Stomach smooth muscle (tissue), 2 donors: ENCODE results near the gene TRAM2.
A peak's percentile ranks its signal among the peaks of the same experiment; 100 is the strongest.

Experiments used
- H3K27ac ChIP-seq: one replicate; pipeline ENCODE4 v1.7.0; 2013; ENCODE audit warnings: mild to moderate bottlenecking, low read length, inconsistent platforms
- H3K27me3 ChIP-seq, 2 donors: one replicate each; pipeline ENCODE4 v1.7.0; 2013; ENCODE audit warnings: low read length in 2 of 2; ENCODE audit not compliant: insufficient read depth in 2 of 2, control insufficient read depth in 1 of 2
- H3K36me3 ChIP-seq, 2 donors: one replicate each; pipeline ENCODE4 v1.7.0; 2013; ENCODE audit warnings: low read length in 2 of 2; ENCODE audit not compliant: control insufficient read depth in 2 of 2, insufficient read depth in 2 of 2
- H3K4me1 ChIP-seq: one replicate; pipeline ENCODE4 v1.7.0; 2013; ENCODE audit warnings: low read length; ENCODE audit not compliant: control insufficient read depth, insufficient read depth
- H3K4me3 ChIP-seq, 2 donors: one replicate each; pipeline ENCODE4 v1.7.0; 2013; ENCODE audit warnings: low read length in 2 of 2
- H3K9ac ChIP-seq, 2 donors: one replicate each; pipeline ENCODE4 v1.7.0; 2013; ENCODE audit warnings: low read length in 2 of 2, mild to moderate bottlenecking in 1 of 2
- H3K9me3 ChIP-seq, 2 donors: one replicate each; pipeline ENCODE4 v1.7.0; 2013; ENCODE audit warnings: low read length in 2 of 2; ENCODE audit not compliant: control insufficient read depth in 2 of 2
- donor health status: healthy.
- donor health status: Pancreatic carcinoma.

Gene TRAM2

DNA sequence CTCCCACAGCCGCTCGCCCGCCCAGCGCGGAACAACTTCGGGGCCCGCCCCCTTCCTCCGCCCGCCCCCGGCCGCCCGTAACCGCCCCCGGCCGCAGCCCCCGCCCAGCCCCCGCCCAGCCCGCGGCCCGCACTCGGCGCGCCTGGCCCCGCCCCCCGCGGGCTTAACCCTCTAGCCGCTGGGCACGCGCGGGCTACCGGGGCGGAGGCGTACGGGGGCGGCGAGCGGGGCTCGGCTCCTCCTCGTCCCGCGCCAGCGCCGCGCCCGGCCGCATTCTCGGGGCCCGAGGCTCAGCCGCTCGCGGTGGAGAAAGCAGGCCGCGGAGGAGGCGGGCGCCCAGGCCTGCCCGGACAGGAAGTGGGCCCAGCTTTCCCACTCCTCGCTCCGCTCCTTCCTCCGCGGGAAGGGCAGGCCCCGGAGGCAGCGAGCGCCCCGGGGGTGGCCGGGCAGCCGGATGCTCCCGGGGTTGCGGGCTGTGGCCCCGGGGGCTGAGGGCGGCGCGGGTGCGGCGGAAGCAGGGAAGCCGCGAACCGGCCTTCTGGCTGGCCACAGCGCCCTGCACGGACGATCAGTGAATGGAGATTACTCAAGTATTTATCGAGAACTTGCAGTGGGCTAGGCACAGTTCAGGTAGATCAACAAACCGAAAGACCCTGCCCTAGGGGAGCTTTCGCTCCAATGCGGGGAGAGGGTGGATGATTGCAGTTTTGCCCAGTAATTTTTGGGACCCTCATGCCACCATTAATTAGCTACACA, at the start of gene TRAM2:
TRAM2 (minus strand) TSS at position 39 of the 756 bp plus-strand sequence. CDS start 145 bp downstream, outside the sequence.
- Histone ChIP-seq H3K4me1 (peaks cover 43% of the 10 kb centered on the region), H3K9ac (peak within 1 kb of the TSS; percentile 97 to 99), H3K9me3 (no peaks in the 10 kb centered on the region), H3K27me3 (no peaks in the 10 kb centered on the region), H3K4me3 (peak within 1 kb of the TSS; percentile 89 to 94), H3K36me3 (peaks cover 0 to 2% of the 10 kb centered on the region in 2 donors), H3K27ac (peak within 1 kb of the TSS; percentile 94)

- no peaks in the 10 kb centered on the region for H3K27me3 ChIP-seq
- no peaks in the 10 kb centered on the region for H3K36me3 ChIP-seq
- no peak overlapping the region for H3K4me3 ChIP-seq
- no peaks in the 10 kb centered on the region for H3K9me3 ChIP-seq
- no peaks in the 10 kb centered on the region for H3K4me1 ChIP-seq
- no peak overlapping the region for H3K27ac ChIP-seq
- no peak overlapping the region for H3K9ac ChIP-seq
Measured at GRCh38 chr6:52622810-52623209, 46.0 kb upstream of the TRAM2 start.

- Histone ChIP-seq H3K27ac (no peak overlapping the region), H3K9me3 (no peaks in the 10 kb centered on the region), H3K27me3 (no peaks in the 10 kb centered on the region), H3K36me3 (no peaks in the 10 kb centered on the region), H3K4me3 (no peak overlapping the region), H3K4me1 (no peaks in the 10 kb centered on the region), H3K9ac (no peak overlapping the region)
Measured at GRCh38 chr6:52621631-52622030, 44.8 kb upstream of the TRAM2 start.

- H3K9me3 ChIP-seq: no peaks in the 10 kb centered on the region
- no peaks in the 10 kb centered on the region for H3K36me3 ChIP-seq
- H3K27ac ChIP-seq: no peak overlapping the region
- H3K4me1 ChIP-seq: no peaks in the 10 kb centered on the region
- no peak overlapping the region for H3K9ac ChIP-seq
- H3K4me3 ChIP-seq: no peak overlapping the region
- H3K27me3 ChIP-seq: no peaks in the 10 kb centered on the region
Measured at GRCh38 chr6:52620906-52621190, 44.0 kb upstream of the TRAM2 start.

DNA sequence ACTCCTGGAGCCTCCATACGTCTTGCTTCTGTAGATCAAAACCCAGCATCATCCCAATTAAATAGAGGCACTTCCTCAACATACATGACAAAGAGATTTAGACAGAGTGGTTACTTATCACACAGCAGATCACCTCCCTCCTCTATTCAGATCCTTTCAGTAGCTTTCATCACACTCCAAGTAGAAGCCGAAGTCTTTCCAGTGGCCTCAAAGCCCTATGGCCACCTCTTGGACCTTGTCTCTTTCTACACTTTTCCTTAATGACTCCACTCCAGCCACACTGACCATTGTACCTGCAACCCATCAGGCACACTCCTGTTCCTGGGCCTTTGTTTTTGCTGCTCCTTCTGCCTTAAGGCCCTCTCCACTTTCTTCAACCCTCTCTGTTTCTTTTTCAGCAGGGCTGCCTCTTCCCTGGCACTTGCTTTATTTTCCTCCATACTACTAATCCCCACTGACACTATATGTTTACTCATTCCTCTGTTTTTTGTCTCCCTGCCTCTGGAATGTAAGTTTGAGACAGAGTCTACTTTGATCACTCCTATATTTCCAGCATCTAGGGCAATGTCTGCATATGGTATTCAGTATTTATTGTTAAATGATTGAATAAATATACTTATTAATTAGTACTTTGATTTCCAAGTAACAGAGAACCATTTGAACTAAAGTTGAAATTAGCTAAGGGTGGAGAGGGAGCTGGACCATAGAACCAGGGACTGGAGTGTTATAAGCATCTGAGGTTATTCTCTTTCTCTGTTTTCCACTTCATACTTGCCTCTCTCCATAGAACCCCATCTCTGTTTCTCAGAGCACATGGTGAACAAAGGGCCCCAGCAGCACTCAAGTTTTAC, 43.4 kb upstream of the TRAM2 start:
- Histone ChIP-seq H3K27ac (no peak overlapping the region), H3K4me1 (no peaks in the 10 kb centered on the region), H3K27me3 (no peaks in the 10 kb centered on the region), H3K4me3 (no peak overlapping the region), H3K9ac (no peak overlapping the region), H3K36me3 (no peaks in the 10 kb centered on the region), H3K9me3 (no peaks in the 10 kb centered on the region)

DNA sequence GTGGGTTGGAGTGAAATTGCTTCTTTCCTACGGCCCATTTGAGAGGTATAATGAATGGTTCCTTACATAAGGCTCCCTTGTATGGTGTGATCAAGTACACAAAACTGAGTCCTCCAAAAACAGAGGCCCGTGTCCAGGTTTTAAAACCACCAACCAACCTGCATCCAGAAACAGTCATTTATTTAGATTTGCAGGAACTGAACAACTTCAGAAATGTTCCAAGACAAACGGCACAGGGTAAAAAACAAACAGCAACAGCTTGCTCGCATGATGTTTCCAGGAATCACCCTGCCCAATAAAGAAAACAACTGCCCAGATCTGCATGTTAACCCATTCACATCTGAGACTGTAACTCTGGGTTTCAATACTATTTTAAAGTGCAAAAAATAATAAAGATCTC, 40.2 kb upstream of the TRAM2 start:
- H3K27ac ChIP-seq: no peak overlapping the region
- H3K9me3 ChIP-seq: no peaks in the 10 kb centered on the region
- H3K9ac ChIP-seq: no peak overlapping the region
- H3K4me3 ChIP-seq: no peak overlapping the region
- no peaks in the 10 kb centered on the region for H3K36me3 ChIP-seq
- H3K4me1 ChIP-seq: no peaks in the 10 kb centered on the region
- H3K27me3 ChIP-seq: no peaks in the 10 kb centered on the region

DNA sequence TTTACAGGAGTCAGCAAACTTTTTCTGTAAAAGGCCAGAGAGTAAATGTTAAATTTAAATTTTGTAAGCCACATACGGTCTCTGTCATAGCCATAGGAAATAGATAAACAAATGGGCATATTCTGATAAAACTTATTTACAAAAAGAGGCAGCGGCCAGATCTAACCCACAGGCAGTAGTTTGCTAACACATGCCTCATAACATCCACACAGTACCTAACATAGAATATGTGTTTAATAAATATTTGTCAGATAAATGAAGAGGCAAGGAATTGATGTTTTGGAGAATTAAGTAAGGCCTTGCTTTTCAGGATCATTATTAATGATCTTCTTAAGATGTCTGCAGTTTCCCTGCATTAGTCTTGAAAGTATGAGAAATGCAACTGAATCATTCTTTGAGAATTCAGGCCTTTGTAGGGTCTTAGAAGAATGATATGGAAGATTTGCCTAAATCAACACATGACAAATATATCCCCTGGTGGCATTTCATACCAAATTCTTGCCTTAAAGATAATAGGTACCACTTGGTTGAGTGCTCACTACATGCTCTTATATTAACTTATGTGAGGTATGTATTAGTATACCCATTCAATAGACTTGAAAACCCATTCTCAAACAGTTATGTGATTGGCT, 39.3 kb upstream of the TRAM2 start:
- no peaks in the 10 kb centered on the region for H3K36me3 ChIP-seq
- no peaks in the 10 kb centered on the region for H3K9me3 ChIP-seq
- H3K4me1 ChIP-seq: peaks cover 3% of the 10 kb centered on the region
- no peaks in the 10 kb centered on the region for H3K27me3 ChIP-seq
- H3K9ac ChIP-seq: no peak overlapping the region
- no peak overlapping the region for H3K4me3 ChIP-seq
- H3K27ac ChIP-seq: no peak overlapping the region

GRCh38 chr6:52612336-52613054, 35.6 kb upstream of the TRAM2 start:
- Histone ChIP-seq H3K9me3 (no peaks in the 10 kb centered on the region), H3K4me1 (peaks cover 3% of the 10 kb centered on the region), H3K4me3 (no peak overlapping the region), H3K27ac (no peak overlapping the region), H3K27me3 (peaks cover 0 to 2% of the 10 kb centered on the region in 2 donors), H3K36me3 (no peaks in the 10 kb centered on the region), H3K9ac (no peak overlapping the region)

GRCh38 chr6:52611833-52612232, 35.0 kb upstream of the TRAM2 start:
- Histone ChIP-seq H3K4me1 (peaks cover 3% of the 10 kb centered on the region), H3K27me3 (peaks cover 0 to 2% of the 10 kb centered on the region in 2 donors), H3K4me3 (no peak overlapping the region), H3K36me3 (no peaks in the 10 kb centered on the region), H3K9me3 (no peaks in the 10 kb centered on the region), H3K27ac (no peak overlapping the region), H3K9ac (no peak overlapping the region)

- Histone ChIP-seq H3K9me3 (no peaks in the 10 kb centered on the region), H3K27ac (no peak overlapping the region), H3K27me3 (peaks cover 0 to 2% of the 10 kb centered on the region in 2 donors), H3K4me3 (no peak overlapping the region), H3K4me1 (peaks cover 3% of the 10 kb centered on the region), H3K36me3 (no peaks in the 10 kb centered on the region), H3K9ac (no peak overlapping the region)
Measured at GRCh38 chr6:52610745-52611355, 34.0 kb upstream of the TRAM2 start.
